Astrocyte (in vitro differentiated cells and primary cell): ENCODE measurements around the gene MEAK7. TPM values are rescaled to one million over a fixed set of nuclear protein-coding genes. Genes with fewer than 3 reads are reported as not detected.

Experiments used
- DNase-seq: peaks from one replicate; pipeline ENCODE4 v3.0.0-alpha.2; 2010; ENCODE audit warnings: low read depth
- FAIRE-seq: peaks from 2 replicates; lab custom pipeline; 2011; peaks lifted over from hg19 to GRCh38; lab: Jason Lieb, UNC
- H2AFZ ChIP-seq: 2 replicates; pipeline ENCODE4 v1.6.0; 2012; ENCODE audit warnings: low read depth, low read length, inconsistent platforms
- H3K27ac ChIP-seq: 2 replicates; pipeline ENCODE4 v1.5.1; 2011; ENCODE audit warnings: low read depth, low read length, inconsistent platforms
- H3K27me3 ChIP-seq: 2 replicates; pipeline ENCODE4 v1.6.0; 2011; ENCODE audit warnings: low read length, inconsistent platforms; ENCODE audit not compliant: insufficient read depth
- H3K36me3 ChIP-seq: 2 replicates; pipeline ENCODE4 v1.5.1; 2011; ENCODE audit warnings: low read length, inconsistent platforms; ENCODE audit not compliant: insufficient read depth
- H3K4me1 ChIP-seq: 2 replicates; pipeline ENCODE4 v1.5.1; 2011; ENCODE audit warnings: low read length, inconsistent platforms; ENCODE audit not compliant: insufficient read depth
- H3K4me2 ChIP-seq: 2 replicates; pipeline ENCODE4 v1.6.0; 2012; ENCODE audit warnings: low read length, inconsistent platforms
- H3K4me3 ChIP-seq: 2 replicates; pipeline ENCODE4 v1.5.1; 2011; ENCODE audit warnings: low read depth, mild to moderate bottlenecking, low read length, inconsistent platforms; ENCODE audit not compliant: insufficient read depth
- H3K79me2 ChIP-seq: 2 replicates; pipeline ENCODE4 v1.6.0; 2012; ENCODE audit warnings: mild to moderate bottlenecking, low read length, inconsistent platforms; ENCODE audit not compliant: insufficient read depth
- H3K9ac ChIP-seq: 2 replicates; pipeline ENCODE4 v1.6.0; 2012; ENCODE audit warnings: mild to moderate bottlenecking, low read length, inconsistent platforms
- H3K9me3 ChIP-seq: 2 replicates; pipeline ENCODE4 v1.5.1; 2012; ENCODE audit warnings: low read depth, mild to moderate bottlenecking, low read length, inconsistent platforms; ENCODE audit not compliant: insufficient read depth
- H4K20me1 ChIP-seq: 2 replicates; pipeline ENCODE4 v1.6.0; 2012; ENCODE audit warnings: low read length, inconsistent platforms; ENCODE audit not compliant: insufficient read depth
- H3K27ac Mint-ChIP-seq: one replicate; pipeline ENCODE4 v1.8.0; 2021; ENCODE audit warnings: mild to moderate bottlenecking, mixed read lengths; ENCODE audit not compliant: unreplicated experiment
- H3K27me3 Mint-ChIP-seq: one replicate; pipeline ENCODE4 v1.8.0; 2021; ENCODE audit warnings: low read depth, mixed read lengths; ENCODE audit not compliant: unreplicated experiment
- H3K36me3 Mint-ChIP-seq: one replicate; pipeline ENCODE4 v1.8.0; 2021; ENCODE audit warnings: low read depth, mixed read lengths; ENCODE audit not compliant: unreplicated experiment
- H3K4me1 Mint-ChIP-seq: one replicate; pipeline ENCODE4 v1.8.0; 2021; ENCODE audit warnings: low read depth, mixed read lengths; ENCODE audit not compliant: unreplicated experiment
- H3K4me3 Mint-ChIP-seq: one replicate; pipeline ENCODE4 v1.8.0; 2021; ENCODE audit warnings: mild to moderate bottlenecking, moderate library complexity, mixed read lengths; ENCODE audit not compliant: unreplicated experiment
- H3K9me3 Mint-ChIP-seq: one replicate; pipeline ENCODE4 v1.8.0; 2021; ENCODE audit warnings: mild to moderate bottlenecking, mixed read lengths; ENCODE audit not compliant: unreplicated experiment
- EZH2 ChIP-seq: IDR thresholded peaks from 2 replicates; pipeline ENCODE4 v1.6.1; 2012; ENCODE audit warnings: mild to moderate bottlenecking, low read length, inconsistent platforms; ENCODE audit not compliant: insufficient read depth
- total RNA-seq: library from RNA; stranded (reverse); gene quantifications from 2 replicates; pipeline ENCODE4 v1.2.1, GENCODE V29; 2021
- TF ChIP-seq, protein P1 (sequence below): IDR thresholded peaks from 2 replicates; pipeline ENCODE4 v1.5.1; 2011; ENCODE audit warnings: low read depth, mild to moderate bottlenecking, inconsistent platforms, low read length, moderate library complexity; ENCODE audit not compliant: insufficient read depth

The MEAK7 gene
- total RNA-seq, 1 donor from 2014 or later = 41.3 TPM

DNA sequence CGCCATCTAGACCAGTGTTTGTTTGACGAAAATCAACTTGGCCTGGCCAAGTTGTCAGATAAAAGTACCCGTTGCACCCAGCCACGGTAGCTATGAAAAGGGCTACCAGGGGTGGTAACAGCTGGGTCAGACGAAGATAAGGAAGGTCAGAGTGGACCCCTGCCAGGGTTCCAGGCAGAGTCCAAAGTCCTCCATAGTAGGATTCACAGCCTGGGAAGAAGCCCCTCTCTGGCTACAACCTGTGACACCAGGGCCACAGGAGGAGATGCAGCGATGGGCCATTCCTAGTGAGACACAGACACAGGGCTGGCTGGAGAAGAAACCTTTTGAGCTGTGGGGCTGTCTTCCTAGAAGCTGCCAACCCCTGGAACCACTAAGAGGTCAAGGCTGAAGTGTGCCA lies 39.3 kb downstream of the MEAK7 start:
- no peaks in the 10 kb centered on the region for H3K27me3 Mint-ChIP-seq
- peaks cover 11% of the 10 kb centered on the region for H3K9me3 Mint-ChIP-seq
- DNase-seq (no peak), FAIRE-seq (no peak)
- TF ChIP-seq EZH2 = no peak
- TF ChIP-seq, protein P1, sequence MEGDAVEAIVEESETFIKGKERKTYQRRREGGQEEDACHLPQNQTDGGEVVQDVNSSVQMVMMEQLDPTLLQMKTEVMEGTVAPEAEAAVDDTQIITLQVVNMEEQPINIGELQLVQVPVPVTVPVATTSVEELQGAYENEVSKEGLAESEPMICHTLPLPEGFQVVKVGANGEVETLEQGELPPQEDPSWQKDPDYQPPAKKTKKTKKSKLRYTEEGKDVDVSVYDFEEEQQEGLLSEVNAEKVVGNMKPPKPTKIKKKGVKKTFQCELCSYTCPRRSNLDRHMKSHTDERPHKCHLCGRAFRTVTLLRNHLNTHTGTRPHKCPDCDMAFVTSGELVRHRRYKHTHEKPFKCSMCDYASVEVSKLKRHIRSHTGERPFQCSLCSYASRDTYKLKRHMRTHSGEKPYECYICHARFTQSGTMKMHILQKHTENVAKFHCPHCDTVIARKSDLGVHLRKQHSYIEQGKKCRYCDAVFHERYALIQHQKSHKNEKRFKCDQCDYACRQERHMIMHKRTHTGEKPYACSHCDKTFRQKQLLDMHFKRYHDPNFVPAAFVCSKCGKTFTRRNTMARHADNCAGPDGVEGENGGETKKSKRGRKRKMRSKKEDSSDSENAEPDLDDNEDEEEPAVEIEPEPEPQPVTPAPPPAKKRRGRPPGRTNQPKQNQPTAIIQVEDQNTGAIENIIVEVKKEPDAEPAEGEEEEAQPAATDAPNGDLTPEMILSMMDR = no peak
- Histone ChIP-seq H3K9me3 (peaks cover 2% of the 10 kb centered on the region), H3K36me3 (peaks cover 17% of the 10 kb centered on the region), H2AFZ (no peak overlapping the region), H3K27me3 (no peaks in the 10 kb centered on the region), H4K20me1 (peaks cover 37% of the 10 kb centered on the region), H3K79me2 (no peaks in the 10 kb centered on the region), H3K9ac (no peak overlapping the region), H3K4me2 (no peak overlapping the region), H3K4me1 (no peaks in the 10 kb centered on the region), H3K4me3 (no peak overlapping the region), H3K27ac (no peak overlapping the region)
- H3K27ac Mint-ChIP-seq = no peak overlapping the region
- H3K4me1 Mint-ChIP-seq = no peaks in the 10 kb centered on the region
- H3K36me3 Mint-ChIP-seq = peaks cover 42% of the 10 kb centered on the region
- H3K4me3 Mint-ChIP-seq = no peak overlapping the region

DNA sequence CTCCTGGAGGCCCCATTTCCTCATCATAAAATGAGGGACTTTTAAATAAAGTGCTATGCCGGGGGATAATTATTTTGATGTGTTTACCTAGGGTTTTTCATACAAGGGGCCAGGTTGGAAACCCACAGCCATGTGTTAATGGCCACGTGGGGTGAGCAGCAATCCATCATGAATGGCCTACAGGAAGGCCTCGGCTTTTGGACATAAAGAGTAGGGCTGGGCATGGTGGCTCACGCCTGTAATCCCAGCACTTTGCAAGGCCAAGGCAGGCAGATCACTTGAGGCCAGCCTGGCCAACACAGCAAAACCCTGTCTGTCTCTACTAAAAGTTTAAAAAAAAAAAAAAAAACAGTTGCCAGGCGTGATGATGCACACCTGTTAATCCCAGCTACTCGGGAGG lies 40.3 kb downstream of the MEAK7 start:
- H3K36me3 Mint-ChIP-seq = peaks cover 48% of the 10 kb centered on the region
- H2AFZ ChIP-seq = no peak overlapping the region
- no peak overlapping the region for H3K27ac Mint-ChIP-seq
- peaks cover 11% of the 10 kb centered on the region for H3K9me3 Mint-ChIP-seq
- no peak overlapping the region for H3K4me2 ChIP-seq
- H3K4me3 ChIP-seq = no peak overlapping the region
- H3K27me3 Mint-ChIP-seq = no peaks in the 10 kb centered on the region
- DNase-seq (no peak), FAIRE-seq (no peak)
- TF ChIP-seq, protein P1 = no peak
- no peak for TF ChIP-seq EZH2
- H3K4me1 Mint-ChIP-seq = no peaks in the 10 kb centered on the region
- no peak overlapping the region for H3K27ac ChIP-seq
- H4K20me1 ChIP-seq = peaks cover 37% of the 10 kb centered on the region
- H3K4me1 ChIP-seq = no peaks in the 10 kb centered on the region
- no peaks in the 10 kb centered on the region for H3K27me3 ChIP-seq
- H3K36me3 ChIP-seq = peaks cover 17% of the 10 kb centered on the region
- peaks cover 2% of the 10 kb centered on the region for H3K9me3 ChIP-seq
- H3K79me2 ChIP-seq = no peaks in the 10 kb centered on the region
- H3K9ac ChIP-seq = no peak overlapping the region
- H3K4me3 Mint-ChIP-seq = no peak overlapping the region

DNA sequence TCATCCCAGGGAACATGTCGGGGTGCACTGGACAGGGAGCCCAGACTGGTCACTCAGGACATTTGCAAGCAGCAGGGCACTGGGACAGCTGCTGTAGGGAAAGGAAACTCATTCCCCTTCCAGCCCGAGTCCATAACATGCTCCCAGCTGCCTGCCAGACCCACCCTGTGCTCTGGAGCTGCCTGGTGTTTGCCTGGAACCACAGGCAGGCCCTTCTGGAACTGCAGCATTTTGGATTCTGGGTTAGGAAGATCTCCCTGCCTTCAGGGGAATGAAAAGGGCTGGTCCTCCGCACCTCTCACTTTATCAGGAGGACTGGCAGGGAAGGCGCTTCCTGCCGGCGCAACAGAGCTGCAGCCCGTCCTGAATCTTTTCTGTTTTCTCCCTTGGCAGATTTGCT lies 41.2 kb downstream of the MEAK7 start:
- peaks cover 11% of the 10 kb centered on the region for H3K9me3 Mint-ChIP-seq
- no peaks in the 10 kb centered on the region for H3K4me1 Mint-ChIP-seq
- no peak overlapping the region for H3K4me3 Mint-ChIP-seq
- no peak overlapping the region for H3K4me3 ChIP-seq
- peaks cover 2% of the 10 kb centered on the region for H3K9me3 ChIP-seq
- peaks cover 37% of the 10 kb centered on the region for H4K20me1 ChIP-seq
- FAIRE-seq (no peak), DNase-seq (no peak)
- H3K27ac Mint-ChIP-seq = no peak overlapping the region
- no peaks in the 10 kb centered on the region for H3K27me3 Mint-ChIP-seq
- no peaks in the 10 kb centered on the region for H3K79me2 ChIP-seq
- H3K4me1 ChIP-seq = no peaks in the 10 kb centered on the region
- peaks cover 17% of the 10 kb centered on the region for H3K36me3 ChIP-seq
- H3K4me2 ChIP-seq = no peak overlapping the region
- H3K27ac ChIP-seq = no peak overlapping the region
- H3K27me3 ChIP-seq = no peaks in the 10 kb centered on the region
- H2AFZ ChIP-seq = no peak overlapping the region
- peaks cover 54% of the 10 kb centered on the region for H3K36me3 Mint-ChIP-seq
- TF ChIP-seq, protein P1 = no peak
- no peak for TF ChIP-seq EZH2
- H3K9ac ChIP-seq = no peak overlapping the region
